ENCODE data around the gene NLRP13.

DNA sequence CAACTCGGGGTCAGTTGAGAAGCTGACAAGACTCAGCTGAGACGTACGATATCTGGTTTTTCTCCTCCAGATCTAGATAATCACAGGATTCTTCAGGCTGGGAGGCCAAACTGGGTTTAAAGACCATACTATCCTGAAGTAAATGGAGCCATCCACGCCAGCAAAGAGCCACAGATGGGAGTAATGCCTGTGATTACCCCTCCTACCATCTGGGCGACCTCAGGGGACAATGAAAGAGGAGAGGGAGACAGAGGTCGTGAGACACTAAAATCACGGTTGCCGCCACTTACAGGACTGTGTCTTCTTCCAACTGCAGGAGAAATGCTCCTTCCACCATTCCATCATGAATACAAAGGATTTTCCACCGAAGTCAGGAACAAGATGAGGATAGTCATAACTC lies 3.1 kb upstream of the NLRP13 start:
- TF ChIP-seq CTCF (IDR thresholded peaks at IDR 0.05) (no peak), POLR2A (IDR thresholded peaks at IDR 0.05) (no peak)

Measured in adrenal gland (tissue), 5 donors.